ENCODE measurements around the gene HLA-F.

The HLA-F gene

GRCh38 chr6:29752451-29753308 is 29.4 kb downstream of the HLA-F start:
- Histone ChIP-seq H3K36me3 (replicated peaks) (no peaks in the 10 kb centered on the region), H3K27me3 (ENCODE audit: low read depth) (no peaks in the 10 kb centered on the region), H3K4me1 (peaks cover 5% of the 10 kb centered on the region; the same call in 1 of the 2 replicates), H3K4me3 (peak overlapping the region; percentile 59), H3K9me3 (no peaks in the 10 kb centered on the region)
- peak; percentile 93 to 97 for DNase-seq (ENCODE audit: low spot score in 2 of 2)
- in situ Hi-C loops (cut with MboI; ENCODE audit: low sequenced_read_pairs) = no loop called here

GRCh38 chr6:29753309-29753644 is 30.0 kb downstream of the HLA-F start:
- in situ Hi-C loops (cut with MboI; ENCODE audit: low sequenced_read_pairs) = no loop called here

GRCh38 chr6:29755295-29755871 is 32.1 kb downstream of the HLA-F start:
- in situ Hi-C loops (cut with MboI; ENCODE audit: low sequenced_read_pairs) = no loop called here
- Histone ChIP-seq H3K4me3 (no peak overlapping the region), H3K9me3 (no peaks in the 10 kb centered on the region), H3K4me1 (peaks cover 5% of the 10 kb centered on the region; the same call in 1 of the 2 replicates), H3K36me3 (replicated peaks) (no peaks in the 10 kb centered on the region), H3K27me3 (ENCODE audit: low read depth) (no peaks in the 10 kb centered on the region)
- no peak for DNase-seq (ENCODE audit: low spot score in 2 of 2)

More at GRCh38 chr6:29753309-29753644, 30.0 kb downstream of the HLA-F start:
- no peaks in the 10 kb centered on the region for H3K36me3 ChIP-seq (replicated peaks)
- peaks cover 5% of the 10 kb centered on the region; the same call in 1 of the 2 replicates for H3K4me1 ChIP-seq
- no peak overlapping the region for H3K4me3 ChIP-seq
- DNase-seq (ENCODE audit: low spot score in 2 of 2) = no peak
- H3K27me3 ChIP-seq (ENCODE audit: low read depth) = no peaks in the 10 kb centered on the region
- no peaks in the 10 kb centered on the region for H3K9me3 ChIP-seq

- in situ Hi-C loops (cut with MboI; ENCODE audit: low sequenced_read_pairs) = no loop called here
- Histone ChIP-seq H3K36me3 (replicated peaks) (no peaks in the 10 kb centered on the region), H3K9me3 (no peaks in the 10 kb centered on the region), H3K4me1 (peaks cover 5% of the 10 kb centered on the region; the same call in 1 of the 2 replicates), H3K27me3 (ENCODE audit: low read depth) (no peaks in the 10 kb centered on the region), H3K4me3 (no peak overlapping the region)
- no peak for DNase-seq (ENCODE audit: low spot score in 2 of 2)
These were observed 34.0 kb downstream of the HLA-F start for GRCh38 chr6:29757282-29757681.

- in situ Hi-C loops (cut with MboI; ENCODE audit: low sequenced_read_pairs) = no loop called here
- Histone ChIP-seq H3K9me3 (no peaks in the 10 kb centered on the region), H3K4me3 (no peak overlapping the region), H3K27me3 (ENCODE audit: low read depth) (no peaks in the 10 kb centered on the region), H3K36me3 (replicated peaks) (no peaks in the 10 kb centered on the region), H3K4me1 (peaks cover 5% of the 10 kb centered on the region; the same call in 1 of the 2 replicates)
- DNase-seq (ENCODE audit: low spot score in 2 of 2) = peak in 1 of 2 experiments; percentile 47
These were observed 34.6 kb downstream of the HLA-F start for GRCh38 chr6:29757701-29758293.

- no peak overlapping the region for H3K4me3 ChIP-seq
- DNase-seq (ENCODE audit: low spot score in 2 of 2) = no peak
- in situ Hi-C loops (cut with MboI; ENCODE audit: low sequenced_read_pairs) = no loop called here
These were observed 35.5 kb downstream of the HLA-F start for GRCh38 chr6:29758761-29759160.

GRCh38 chr6:29759457-29759856 is 36.2 kb downstream of the HLA-F start:
- no peaks in the 10 kb centered on the region for H3K36me3 ChIP-seq (replicated peaks)
- in situ Hi-C loops (cut with MboI; ENCODE audit: low sequenced_read_pairs) = no loop called here
- no peak overlapping the region for H3K4me3 ChIP-seq
- no peaks in the 10 kb centered on the region for H3K27me3 ChIP-seq (ENCODE audit: low read depth)
- H3K4me1 ChIP-seq = no peaks in the 10 kb centered on the region
- H3K9me3 ChIP-seq = no peaks in the 10 kb centered on the region
- DNase-seq (ENCODE audit: low spot score in 2 of 2) = no peak

More at GRCh38 chr6:29758761-29759160, 35.5 kb downstream of the HLA-F start:
- no peaks in the 10 kb centered on the region for H3K27me3 ChIP-seq (ENCODE audit: low read depth)
- no peaks in the 10 kb centered on the region for H3K36me3 ChIP-seq (replicated peaks)
- no peaks in the 10 kb centered on the region for H3K4me1 ChIP-seq
- H3K9me3 ChIP-seq = no peaks in the 10 kb centered on the region

- Histone ChIP-seq H3K9me3 (no peaks in the 10 kb centered on the region), H3K36me3 (replicated peaks) (no peaks in the 10 kb centered on the region), H3K4me3 (no peak overlapping the region), H3K4me1 (no peaks in the 10 kb centered on the region), H3K27me3 (ENCODE audit: low read depth) (no peaks in the 10 kb centered on the region)
- DNase-seq (ENCODE audit: low spot score in 2 of 2) = no peak
- in situ Hi-C loops (cut with MboI; ENCODE audit: low sequenced_read_pairs) = no loop called here
These were observed 37.1 kb downstream of the HLA-F start for GRCh38 chr6:29760328-29760727.

- no peaks in the 10 kb centered on the region for H3K27me3 ChIP-seq (ENCODE audit: low read depth)
- no peaks in the 10 kb centered on the region for H3K36me3 ChIP-seq (replicated peaks)
- no peaks in the 10 kb centered on the region for H3K9me3 ChIP-seq
- H3K4me3 ChIP-seq = no peak overlapping the region
- no peaks in the 10 kb centered on the region for H3K4me1 ChIP-seq
- no peak for DNase-seq (ENCODE audit: low spot score in 2 of 2)
- in situ Hi-C loops (cut with MboI; ENCODE audit: low sequenced_read_pairs) = no loop called here
These were observed 38.8 kb downstream of the HLA-F start for GRCh38 chr6:29762051-29762450.

- Histone ChIP-seq H3K27me3 (ENCODE audit: low read depth) (no peaks in the 10 kb centered on the region), H3K4me1 (no peaks in the 10 kb centered on the region), H3K9me3 (no peaks in the 10 kb centered on the region), H3K4me3 (no peak overlapping the region), H3K36me3 (replicated peaks) (no peaks in the 10 kb centered on the region)
- no peak for DNase-seq (ENCODE audit: low spot score in 2 of 2)
- in situ Hi-C loops (cut with MboI; ENCODE audit: low sequenced_read_pairs) = no loop called here
These were observed 39.6 kb downstream of the HLA-F start for GRCh38 chr6:29762781-29763214.

GRCh38 chr6:29763491-29764289 is 40.5 kb downstream of the HLA-F start:
- no peak overlapping the region for H3K4me3 ChIP-seq
- H3K4me1 ChIP-seq = no peaks in the 10 kb centered on the region
- no peaks in the 10 kb centered on the region for H3K36me3 ChIP-seq (replicated peaks)
- no peaks in the 10 kb centered on the region for H3K27me3 ChIP-seq (ENCODE audit: low read depth)
- H3K9me3 ChIP-seq = no peaks in the 10 kb centered on the region
- DNase-seq (ENCODE audit: low spot score in 2 of 2) = no peak
- in situ Hi-C loops (cut with MboI; ENCODE audit: low sequenced_read_pairs) = no loop called here

- Histone ChIP-seq H3K36me3 (replicated peaks) (no peaks in the 10 kb centered on the region), H3K4me3 (no peak overlapping the region), H3K27me3 (ENCODE audit: low read depth) (no peaks in the 10 kb centered on the region), H3K9me3 (no peaks in the 10 kb centered on the region), H3K4me1 (no peaks in the 10 kb centered on the region)
- no peak for DNase-seq (ENCODE audit: low spot score in 2 of 2)
- in situ Hi-C loops (cut with MboI; ENCODE audit: low sequenced_read_pairs) = no loop called here
These were observed 41.4 kb downstream of the HLA-F start for GRCh38 chr6:29764422-29765196.

GRCh38 chr6:29769336-29769735 is 46.1 kb downstream of the HLA-F start:
- no peaks in the 10 kb centered on the region for H3K9me3 ChIP-seq
- no peak overlapping the region for H3K4me3 ChIP-seq
- no peaks in the 10 kb centered on the region for H3K36me3 ChIP-seq (replicated peaks)
- in situ Hi-C loops (cut with MboI; ENCODE audit: low sequenced_read_pairs) = no loop called here
- DNase-seq (ENCODE audit: low spot score in 2 of 2) = no peak
- no peaks in the 10 kb centered on the region for H3K27me3 ChIP-seq (ENCODE audit: low read depth)
- H3K4me1 ChIP-seq = no peaks in the 10 kb centered on the region
